ENCODE results near the gene GLTPD2. TPM values are rescaled to one million over a fixed set of nuclear protein-coding genes. Genes with fewer than 3 reads are reported as not detected.

Gene GLTPD2
- total and polyA plus RNA-seq, 10 of the 15 experiments (the other 5 are each of a cell fraction or from before 2014, with no cell fraction given) = 0.16 to 0.34 TPM; not detected in 8

DNA sequence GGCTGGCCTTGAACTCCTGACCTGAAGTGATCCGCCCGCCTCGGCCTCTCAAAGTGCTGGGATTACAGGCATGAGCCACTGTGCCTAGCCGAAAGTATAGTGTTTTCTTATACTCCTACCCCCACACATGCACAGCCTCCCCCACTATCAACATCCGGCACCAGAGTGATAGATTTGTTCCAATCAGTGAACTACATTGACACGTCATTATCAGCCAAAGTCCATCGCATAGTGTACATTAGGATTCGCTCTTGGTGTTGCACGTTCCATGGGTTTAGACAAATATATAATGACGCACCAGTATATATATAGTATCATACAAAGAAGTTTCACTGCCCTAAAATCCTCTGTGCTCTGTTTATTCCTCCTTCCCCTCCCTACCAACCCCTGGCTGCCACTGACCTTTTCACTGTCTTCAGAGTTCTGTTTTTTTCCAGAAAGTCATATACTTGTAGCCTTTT, 29.0 kb upstream of the GLTPD2 start:
- Histone ChIP-seq H3K9ac (ENCODE audit: control insufficient read depth, insufficient read depth, low read length) (no peak overlapping the region), H2AFZ (ENCODE audit: control insufficient read depth, low read depth, low read length) (no peak overlapping the region), H3K4me1 (ENCODE audit: control insufficient read depth, insufficient read depth, low read length) (no peaks in the 10 kb centered on the region), H3K4me3 (no peak overlapping the region), H3K9me3 (replicated peaks; ENCODE audit: control insufficient read depth, insufficient read depth, low read length) (no peaks in the 10 kb centered on the region), H3K36me3 (ENCODE audit: control insufficient read depth in 2 of 2, insufficient read depth in 2 of 2, low read length in 1 of 2) (no peaks in the 10 kb centered on the region), H3K4me2 (ENCODE audit: control insufficient read depth, insufficient read depth) (no peak overlapping the region), H3K27ac (ENCODE audit: control insufficient read depth, insufficient read depth) (no peak overlapping the region), H4K20me1 (ENCODE audit: control insufficient read depth, insufficient read depth) (no peaks in the 10 kb centered on the region), H3K79me2 (ENCODE audit: control insufficient read depth, insufficient read depth, low read length) (no peaks in the 10 kb centered on the region), H3K27me3 (replicated peaks in 1 of 2; ENCODE audit: control insufficient read depth in 2 of 2, insufficient read depth in 2 of 2, low read length in 1 of 2) (peaks cover 0 to 2% of the 10 kb centered on the region in 2 experiments; a peak in 1 of 4 replicates)
- CTCF ChIA-PET = no interaction called here
- in situ Hi-C loops (cut with MboI) (no loop called here), intact Hi-C loops (cut with micrococcal nuclease; ENCODE audit: unreplicated experiment) (no loop called here)
- ATAC-seq (no peak), FAIRE-seq (no peak), DNase-seq (ENCODE audit: low read depth, low spot score) (no peak)
- no TSS peak for BruUV-seq (replicated peaks)
- SMC1A ChIA-PET (ENCODE audit: uncharacterized antibody, unreplicated experiment) = no interaction called here
- peak in 1 of 2 experiments; percentile 26; a peak in 1 of 4 replicates for TF ChIP-seq BHLHE40 (IDR thresholded peaks at IDR 0.05; ENCODE audit: borderline replicate concordance in 1 of 2, low read depth in 2 of 2, low read length in 1 of 2)
- TF ChIP-seq, protein P1, sequence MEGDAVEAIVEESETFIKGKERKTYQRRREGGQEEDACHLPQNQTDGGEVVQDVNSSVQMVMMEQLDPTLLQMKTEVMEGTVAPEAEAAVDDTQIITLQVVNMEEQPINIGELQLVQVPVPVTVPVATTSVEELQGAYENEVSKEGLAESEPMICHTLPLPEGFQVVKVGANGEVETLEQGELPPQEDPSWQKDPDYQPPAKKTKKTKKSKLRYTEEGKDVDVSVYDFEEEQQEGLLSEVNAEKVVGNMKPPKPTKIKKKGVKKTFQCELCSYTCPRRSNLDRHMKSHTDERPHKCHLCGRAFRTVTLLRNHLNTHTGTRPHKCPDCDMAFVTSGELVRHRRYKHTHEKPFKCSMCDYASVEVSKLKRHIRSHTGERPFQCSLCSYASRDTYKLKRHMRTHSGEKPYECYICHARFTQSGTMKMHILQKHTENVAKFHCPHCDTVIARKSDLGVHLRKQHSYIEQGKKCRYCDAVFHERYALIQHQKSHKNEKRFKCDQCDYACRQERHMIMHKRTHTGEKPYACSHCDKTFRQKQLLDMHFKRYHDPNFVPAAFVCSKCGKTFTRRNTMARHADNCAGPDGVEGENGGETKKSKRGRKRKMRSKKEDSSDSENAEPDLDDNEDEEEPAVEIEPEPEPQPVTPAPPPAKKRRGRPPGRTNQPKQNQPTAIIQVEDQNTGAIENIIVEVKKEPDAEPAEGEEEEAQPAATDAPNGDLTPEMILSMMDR (IDR thresholded peaks at IDR 0.05 in 2 of 3, conservative IDR thresholded peaks at IDR 0.05 in 1 of 3; ENCODE audit: control insufficient read depth in 2 of 3, extremely low read depth in 1 of 3, insufficient read depth in 1 of 3, low read depth in 3 of 3, low read length in 3 of 3) = no peak
- 55% methylated on average over 10 of the region's 10 CpGs for WGBS (ENCODE audit: insufficient coverage, insufficient replicate concordance, low lambda C conversion rate, missing lambda C conversion rate)
- RAD21 ChIA-PET (ENCODE audit: unreplicated experiment) = no interaction called here
- POLR2A ChIA-PET = no interaction called here

DNA sequence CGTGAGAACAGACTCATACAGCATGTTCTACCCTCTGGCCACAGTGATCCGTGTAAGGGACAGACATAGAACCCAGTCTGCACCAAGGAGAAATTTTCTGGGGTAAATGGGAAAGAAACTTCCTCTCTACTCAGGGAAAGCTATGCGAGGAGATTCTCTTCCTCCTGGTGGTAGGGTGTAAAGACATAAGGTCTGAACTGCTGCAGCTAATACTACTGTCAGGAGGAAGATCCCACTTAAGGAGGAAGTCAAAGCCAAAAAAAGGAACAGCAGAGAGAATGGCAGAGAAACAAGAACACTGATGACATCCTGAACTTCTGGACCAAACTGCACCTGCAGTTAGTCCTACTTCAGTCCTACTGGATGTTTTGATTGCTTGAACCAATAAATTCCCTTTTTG, 24.2 kb upstream of the GLTPD2 start:
- FAIRE-seq (no peak), DNase-seq (ENCODE audit: low read depth, low spot score) (no peak), ATAC-seq (no peak)
- H3K9me3 ChIP-seq (replicated peaks; ENCODE audit: control insufficient read depth, insufficient read depth, low read length) = no peaks in the 10 kb centered on the region
- SMC1A ChIA-PET (ENCODE audit: uncharacterized antibody, unreplicated experiment) = interaction anchor here (0.8 kb wide), 1 partner anchor 94 kb away, joined by 3 read pairs; no protein-coding TSS in a partner anchor
- POLR2A ChIA-PET = no interaction called here
- RAD21 ChIA-PET (ENCODE audit: unreplicated experiment) = no interaction called here
- no peak overlapping the region for H3K4me3 ChIP-seq
- no peaks in the 10 kb centered on the region for H3K27me3 ChIP-seq (replicated peaks in 1 of 2; ENCODE audit: control insufficient read depth in 2 of 2, insufficient read depth in 2 of 2, low read length in 1 of 2)
- intact Hi-C loops (cut with micrococcal nuclease; ENCODE audit: unreplicated experiment) (no loop called here), in situ Hi-C loops (cut with MboI) (no loop called here)
- no peak overlapping the region for H3K27ac ChIP-seq (ENCODE audit: control insufficient read depth, insufficient read depth)
- H4K20me1 ChIP-seq (ENCODE audit: control insufficient read depth, insufficient read depth) = no peaks in the 10 kb centered on the region
- no peaks in the 10 kb centered on the region for H3K79me2 ChIP-seq (ENCODE audit: control insufficient read depth, insufficient read depth, low read length)
- CTCF ChIA-PET = interaction anchor here (1.9 kb wide), 1 partner anchor 138 kb away, joined by 4 read pairs; the partner anchor contains the start of gene CHRNE
- no peaks in the 10 kb centered on the region for H3K36me3 ChIP-seq (ENCODE audit: control insufficient read depth in 2 of 2, insufficient read depth in 2 of 2, low read length in 1 of 2)
- 65% methylated on average over 3 of the region's 3 CpGs for WGBS (ENCODE audit: insufficient coverage, insufficient replicate concordance, low lambda C conversion rate, missing lambda C conversion rate)
- no peak overlapping the region for H3K4me2 ChIP-seq (ENCODE audit: control insufficient read depth, insufficient read depth)
- no peaks in the 10 kb centered on the region for H3K4me1 ChIP-seq (ENCODE audit: control insufficient read depth, insufficient read depth, low read length)
- no TSS peak for BruUV-seq (replicated peaks)
- H3K9ac ChIP-seq (ENCODE audit: control insufficient read depth, insufficient read depth, low read length) = no peak overlapping the region
- H2AFZ ChIP-seq (ENCODE audit: control insufficient read depth, low read depth, low read length) = no peak overlapping the region
- TF ChIP-seq RUNX3 (IDR thresholded peaks at IDR 0.05; ENCODE audit: low read length) (no peak), RAD21 (IDR thresholded peaks at IDR 0.05; ENCODE audit: insufficient read depth, low read depth, low read length) (no peak), CBX3 (IDR thresholded peaks at IDR 0.05; ENCODE audit: borderline replicate concordance, low read depth) (no peak), NFYB (IDR thresholded peaks at IDR 0.05; ENCODE audit: insufficient read depth, low read depth, low read length) (no peak), RFX5 (IDR thresholded peaks at IDR 0.05; ENCODE audit: low read depth, low read length) (no peak)
- TF ChIP-seq, protein P2, sequence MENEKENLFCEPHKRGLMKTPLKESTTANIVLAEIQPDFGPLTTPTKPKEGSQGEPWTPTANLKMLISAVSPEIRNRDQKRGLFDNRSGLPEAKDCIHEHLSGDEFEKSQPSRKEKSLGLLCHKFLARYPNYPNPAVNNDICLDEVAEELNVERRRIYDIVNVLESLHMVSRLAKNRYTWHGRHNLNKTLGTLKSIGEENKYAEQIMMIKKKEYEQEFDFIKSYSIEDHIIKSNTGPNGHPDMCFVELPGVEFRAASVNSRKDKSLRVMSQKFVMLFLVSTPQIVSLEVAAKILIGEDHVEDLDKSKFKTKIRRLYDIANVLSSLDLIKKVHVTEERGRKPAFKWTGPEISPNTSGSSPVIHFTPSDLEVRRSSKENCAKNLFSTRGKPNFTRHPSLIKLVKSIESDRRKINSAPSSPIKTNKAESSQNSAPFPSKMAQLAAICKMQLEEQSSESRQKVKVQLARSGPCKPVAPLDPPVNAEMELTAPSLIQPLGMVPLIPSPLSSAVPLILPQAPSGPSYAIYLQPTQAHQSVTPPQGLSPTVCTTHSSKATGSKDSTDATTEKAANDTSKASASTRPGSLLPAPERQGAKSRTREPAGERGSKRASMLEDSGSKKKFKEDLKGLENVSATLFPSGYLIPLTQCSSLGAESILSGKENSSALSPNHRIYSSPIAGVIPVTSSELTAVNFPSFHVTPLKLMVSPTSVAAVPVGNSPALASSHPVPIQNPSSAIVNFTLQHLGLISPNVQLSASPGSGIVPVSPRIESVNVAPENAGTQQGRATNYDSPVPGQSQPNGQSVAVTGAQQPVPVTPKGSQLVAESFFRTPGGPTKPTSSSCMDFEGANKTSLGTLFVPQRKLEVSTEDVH (IDR thresholded peaks at IDR 0.05; ENCODE audit: low read depth, partially characterized antibody) = no peak
